GM19351 (cell line): ENCODE data around the gene KIF9.
"Not testable (repeated sequence)": the region's sequence is repeated elsewhere in the genome, so short reads cannot be mapped to it uniquely, and the experiment has no call there.

Experiments
- ATAC-seq: cut with Tn5 transposase; IDR thresholded peaks from one replicate; pipeline ENCODE4 v1.9.1; 2021; ENCODE audit warnings: mild to moderate bottlenecking, moderate library complexity; ENCODE audit not compliant: unreplicated experiment

The KIF9 gene

DNA sequence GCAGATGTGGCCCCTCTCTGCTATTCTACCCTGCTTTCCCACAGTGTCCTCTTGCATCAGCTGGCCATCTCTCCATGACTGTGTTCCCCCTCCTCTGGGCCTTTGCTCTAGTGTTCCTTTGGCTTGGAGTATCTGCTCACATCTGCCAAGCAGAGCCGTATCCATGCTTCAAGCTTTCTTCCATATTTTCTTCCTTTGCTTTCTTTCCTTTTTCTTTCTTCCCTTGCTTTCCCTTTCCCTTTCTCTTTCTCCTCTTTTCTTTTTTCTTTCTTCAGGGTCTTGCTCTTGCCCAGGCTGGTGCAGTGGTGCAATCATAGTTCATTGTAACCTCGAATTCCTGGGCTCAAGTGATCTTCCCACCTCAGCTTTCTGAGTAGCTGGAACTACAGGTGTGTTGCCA is 12.7 kb upstream of the KIF9 start:
- ATAC-seq, result no peak

DNA sequence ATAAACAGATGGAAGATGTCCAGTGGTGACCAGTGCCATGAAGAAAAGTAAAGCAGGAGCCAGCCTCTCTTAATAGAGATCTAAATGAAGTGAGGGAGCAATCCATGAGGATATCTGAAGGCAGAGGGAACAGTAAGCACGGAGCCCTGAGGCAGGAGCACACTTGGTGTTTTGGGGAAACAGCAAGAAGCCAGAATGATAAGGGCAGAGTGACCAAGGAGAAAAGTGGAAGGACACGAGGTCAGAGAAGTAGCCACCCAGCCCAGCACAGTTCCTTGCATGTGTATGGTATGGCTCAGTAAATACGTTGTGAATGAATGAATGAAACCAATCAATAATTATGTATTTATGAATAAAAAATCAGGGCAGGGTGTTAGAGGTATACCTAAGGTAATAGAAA is 11.8 kb upstream of the KIF9 start:
- no peak for ATAC-seq

DNA sequence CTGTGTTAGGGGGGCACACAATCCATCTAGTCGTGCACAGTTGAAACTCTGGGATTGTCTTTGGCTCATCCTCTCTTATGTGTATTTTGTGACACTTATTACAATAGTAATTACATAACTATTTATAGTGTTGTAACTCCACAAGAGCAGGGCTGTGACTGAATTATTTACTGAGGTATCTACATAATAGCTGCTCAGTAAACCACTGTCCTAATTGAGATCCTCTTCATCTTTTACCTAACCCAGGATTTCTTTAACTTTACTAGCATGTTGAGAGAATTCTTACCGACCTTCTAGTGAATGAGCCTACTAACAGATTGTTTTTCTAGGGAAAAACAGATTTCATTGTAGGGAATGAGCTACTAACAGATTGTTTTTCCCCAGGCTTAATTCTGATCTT is 11.2 kb upstream of the KIF9 start:
- no peak for ATAC-seq

DNA sequence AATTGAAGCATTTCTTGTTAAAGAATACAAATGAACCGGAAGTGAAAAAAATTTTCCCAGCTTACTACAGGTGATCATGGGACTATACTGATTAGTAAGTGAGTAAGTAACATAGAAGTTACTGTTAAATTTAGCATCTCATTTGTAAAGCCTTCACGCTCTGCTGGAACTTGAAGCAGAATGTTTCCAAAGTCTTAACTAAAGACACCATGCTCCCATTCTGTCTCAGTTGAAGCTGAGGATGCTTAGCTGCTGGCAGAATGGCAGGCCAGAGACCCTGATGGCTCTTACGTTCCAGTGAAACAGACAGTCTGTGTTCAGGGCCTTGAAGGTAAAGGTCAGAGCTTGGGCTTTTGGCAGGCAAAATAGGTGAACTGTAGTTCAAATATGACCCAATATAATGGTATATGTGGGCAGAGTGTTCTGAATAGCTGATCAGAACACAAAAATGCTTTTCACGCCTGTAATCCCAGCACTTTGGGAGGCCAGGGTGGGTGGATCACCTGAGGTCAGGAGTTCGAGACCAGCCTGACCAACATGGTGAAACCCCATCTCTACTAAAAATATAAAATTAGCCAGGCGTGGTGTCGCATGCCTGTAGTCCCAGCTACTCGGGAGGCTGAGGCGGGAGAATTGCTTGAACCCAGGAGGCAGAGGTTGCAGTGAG is 9.3 kb upstream of the KIF9 start:
- not testable (repeated sequence) for ATAC-seq

DNA sequence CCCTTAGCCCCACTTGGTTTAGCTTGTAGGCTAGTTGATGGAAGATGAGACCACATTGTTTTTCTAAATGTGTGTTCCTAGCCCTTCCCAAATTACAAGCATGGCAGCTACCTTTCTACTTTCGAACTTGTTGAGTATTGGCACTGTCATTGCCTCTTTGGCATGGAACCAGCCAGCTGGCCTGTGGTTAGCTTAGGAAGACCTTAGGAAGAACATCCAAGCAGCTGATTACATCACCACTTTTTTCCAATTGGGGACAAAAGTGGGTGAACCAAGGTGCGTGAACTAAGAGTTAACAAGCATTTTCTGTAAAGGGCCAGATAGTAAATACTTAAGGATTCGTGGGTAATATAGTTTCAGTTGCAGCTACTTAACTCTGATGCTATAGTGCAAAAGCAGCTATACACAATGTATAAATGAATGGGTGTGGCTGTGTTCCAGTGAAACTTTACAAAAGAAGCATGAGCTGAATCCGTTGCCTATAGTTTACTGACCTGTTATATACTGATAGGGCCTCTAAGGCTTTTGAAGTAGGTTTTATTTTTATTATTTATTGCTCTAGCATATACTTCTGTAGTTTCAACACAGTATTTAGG is 8.7 kb upstream of the KIF9 start:
- ATAC-seq, result no peak

DNA sequence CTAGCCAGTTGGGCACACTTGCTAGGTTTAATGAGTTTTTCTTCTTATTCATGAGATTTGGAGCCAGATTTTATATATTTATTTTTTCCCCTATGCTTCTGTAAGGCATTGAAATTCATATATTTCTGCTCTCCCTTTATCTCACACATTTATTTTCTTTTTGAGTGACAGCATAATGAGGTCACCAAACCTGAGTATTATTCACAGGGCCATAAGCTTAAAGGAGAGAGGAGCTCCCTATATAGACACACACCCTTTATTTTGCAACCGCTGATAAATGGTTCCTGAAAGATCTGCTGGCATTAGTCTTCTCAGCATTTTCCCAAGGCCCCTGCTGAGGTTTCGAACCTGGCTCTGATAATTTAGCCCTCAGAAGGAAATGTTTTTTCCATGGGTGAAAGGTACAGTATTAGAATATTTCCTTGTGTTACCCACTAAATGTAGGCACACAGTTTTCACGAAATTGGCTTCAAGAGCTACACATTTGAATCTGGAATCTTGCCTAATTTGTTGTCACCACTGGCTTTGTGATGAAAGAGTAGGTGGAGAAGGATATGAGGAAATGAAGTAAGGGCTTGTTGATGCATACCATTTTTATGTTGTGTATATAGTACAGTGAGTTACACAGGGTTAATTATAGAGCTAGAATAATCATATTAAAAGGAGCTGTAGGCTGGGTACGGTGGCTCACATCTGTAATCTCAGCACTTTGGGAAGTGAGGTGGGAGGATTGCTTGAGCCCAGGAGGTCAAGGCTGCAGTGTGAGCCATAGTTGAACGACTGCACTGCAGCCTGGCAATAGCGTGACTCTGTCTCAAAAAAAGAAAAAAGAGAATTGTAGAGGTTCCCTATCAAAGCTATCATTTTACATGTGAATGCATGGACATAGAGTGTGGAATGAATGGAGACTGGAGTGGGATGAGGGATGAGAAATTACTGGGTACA is 6.6 kb upstream of the KIF9 start:
- no peak for ATAC-seq

DNA sequence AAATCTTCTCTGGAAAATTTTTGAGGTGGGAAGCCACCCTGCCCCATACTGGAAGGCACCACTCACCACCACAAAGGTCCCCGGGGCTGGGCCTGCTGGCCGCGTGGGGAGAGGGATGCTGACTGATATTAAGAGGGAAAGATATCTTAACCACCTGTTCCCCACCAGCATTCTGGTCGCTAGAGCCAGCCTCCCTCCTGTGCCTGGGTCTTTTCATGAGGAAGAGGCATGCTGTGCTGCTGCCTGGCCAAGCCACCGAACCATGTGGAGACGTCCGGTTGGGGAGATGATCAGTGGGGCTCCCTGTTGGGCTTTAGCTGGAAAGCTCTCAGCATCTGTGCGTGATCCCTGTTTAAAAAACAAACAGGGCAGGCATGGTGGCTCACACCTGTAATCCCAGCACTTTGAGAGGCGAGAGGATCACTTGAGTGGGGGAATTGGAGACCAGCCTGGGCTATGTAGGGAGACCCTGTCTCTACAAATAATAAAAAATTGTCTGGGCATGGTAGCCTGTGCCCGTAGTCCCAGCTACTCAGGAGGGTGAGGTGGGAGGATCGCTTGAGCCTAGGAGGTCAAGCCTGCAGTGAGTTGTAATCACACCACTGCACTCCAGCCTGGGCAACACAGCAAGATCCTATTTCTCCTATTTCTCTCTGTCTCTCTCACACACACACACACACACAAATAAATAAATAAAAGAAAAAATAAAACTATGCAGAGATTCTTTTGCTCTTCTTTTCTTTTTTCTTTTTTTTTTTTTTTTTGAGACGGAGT is 1.2 kb upstream of the KIF9 start:
- no peak for ATAC-seq

DNA sequence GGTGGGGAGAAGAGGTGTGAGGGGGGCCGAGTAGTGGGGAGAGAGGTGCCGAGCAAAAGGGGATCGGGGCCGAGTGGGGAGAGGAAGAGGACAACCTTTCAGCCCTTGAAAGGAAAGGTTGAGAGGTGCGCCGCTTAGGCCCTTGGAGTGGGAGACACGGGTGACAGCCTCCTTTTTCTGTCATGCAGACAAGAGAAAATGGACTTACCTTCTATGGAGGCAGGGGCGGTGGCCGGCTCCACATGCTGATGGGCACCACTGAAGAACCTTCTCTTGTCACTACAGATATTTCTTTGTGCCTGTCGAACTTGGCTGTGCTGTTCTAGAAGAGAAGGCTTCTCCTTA is 566 bp upstream of the KIF9 start:
- no peak for ATAC-seq

DNA sequence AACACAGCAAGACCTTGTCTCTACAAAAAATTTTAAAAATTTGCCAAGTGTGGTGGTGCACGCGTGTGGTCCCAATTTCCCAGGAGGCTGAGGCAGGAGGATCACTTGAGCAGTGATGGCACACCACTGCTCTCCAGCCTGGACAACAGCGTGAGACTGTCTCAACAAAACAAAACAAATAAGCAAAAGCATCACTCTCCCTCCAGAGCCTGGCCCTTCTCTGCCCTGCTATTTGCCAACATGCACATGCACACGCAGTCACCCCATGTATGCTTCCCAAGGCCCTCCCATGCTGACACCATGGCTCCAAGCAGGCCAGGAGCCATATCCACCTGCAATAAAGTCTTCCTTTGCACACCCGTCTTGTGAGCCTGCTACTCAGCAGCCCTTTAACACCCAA is 2.1 kb downstream of the KIF9 start:
- ATAC-seq, result no peak

DNA sequence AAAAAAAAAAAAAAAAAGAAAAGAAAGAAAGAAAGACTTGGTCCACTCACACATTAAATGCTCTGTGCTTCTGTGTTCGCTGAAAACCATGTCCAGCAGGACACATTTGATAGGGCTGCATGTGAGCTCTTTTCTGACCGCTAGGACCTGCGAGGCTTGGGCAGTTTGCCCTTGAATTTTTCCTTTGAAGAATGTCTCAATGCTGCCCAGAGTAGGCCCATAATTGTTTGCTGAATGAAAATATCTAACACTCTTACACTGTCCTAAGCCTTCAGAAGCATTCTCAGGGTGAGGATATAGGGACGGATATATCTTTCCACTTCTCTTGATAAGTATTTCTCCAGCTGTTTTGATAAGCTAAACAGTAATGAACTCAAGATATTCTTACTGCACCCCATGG is 6.0 kb downstream of the KIF9 start:
- ATAC-seq, result no peak

DNA sequence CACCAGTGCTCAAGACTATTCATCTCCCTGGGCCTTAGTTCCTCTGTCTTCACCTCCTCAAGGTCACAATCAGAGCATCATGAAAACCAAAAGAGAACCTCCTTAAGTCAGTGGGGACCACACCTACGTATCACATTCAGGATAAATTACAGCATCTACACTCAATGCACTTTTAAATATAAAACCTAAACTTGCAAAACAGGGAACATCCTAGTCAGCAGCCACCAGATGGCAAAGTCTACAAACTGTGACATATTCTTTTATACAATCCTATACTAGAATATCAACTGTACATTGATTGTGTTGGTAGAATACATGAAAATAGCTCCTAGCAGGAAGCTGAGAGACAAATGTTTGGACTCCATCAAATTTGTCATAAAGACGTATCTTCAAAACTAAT is 7.9 kb downstream of the KIF9 start:
- no peak for ATAC-seq

DNA sequence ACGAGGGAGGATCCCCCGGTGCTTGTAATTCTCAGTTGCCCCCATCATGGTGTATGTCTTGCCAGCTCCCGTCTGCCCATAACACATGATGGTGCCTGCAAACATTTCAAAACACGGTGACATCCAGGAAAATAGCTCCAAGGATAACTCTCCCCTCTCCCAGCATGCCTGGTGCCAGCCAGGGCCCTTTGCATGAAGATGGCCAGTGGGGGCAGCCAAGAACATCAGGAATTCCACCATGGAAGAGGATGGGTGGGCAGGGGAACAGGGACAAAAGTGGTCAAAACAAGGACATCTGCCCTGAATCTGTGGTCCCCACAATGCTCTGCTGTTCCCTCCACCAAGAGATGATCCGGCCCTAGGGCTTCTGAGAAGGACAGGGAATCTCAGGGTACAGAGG is 9.0 kb downstream of the KIF9 start:
- ATAC-seq, result no peak

DNA sequence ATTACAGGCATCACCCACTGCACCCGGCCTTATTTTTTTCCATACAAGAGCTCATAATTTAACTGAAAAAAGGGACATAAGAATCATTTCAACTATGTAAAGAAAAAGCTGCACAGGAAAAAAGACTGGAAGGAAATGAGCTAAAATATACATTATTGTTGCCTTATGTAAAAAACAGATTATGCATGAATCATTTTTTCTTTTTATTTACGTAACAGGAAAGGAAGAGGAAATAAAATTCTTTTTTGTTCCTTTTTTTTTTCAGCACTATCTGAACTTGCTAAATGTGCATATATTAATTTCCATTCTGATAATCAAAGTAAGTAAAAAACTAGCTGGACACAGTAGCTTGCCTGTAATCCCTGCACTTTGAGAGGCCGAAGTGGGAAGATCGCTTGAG is 12.1 kb downstream of the KIF9 start:
- no peak for ATAC-seq

DNA sequence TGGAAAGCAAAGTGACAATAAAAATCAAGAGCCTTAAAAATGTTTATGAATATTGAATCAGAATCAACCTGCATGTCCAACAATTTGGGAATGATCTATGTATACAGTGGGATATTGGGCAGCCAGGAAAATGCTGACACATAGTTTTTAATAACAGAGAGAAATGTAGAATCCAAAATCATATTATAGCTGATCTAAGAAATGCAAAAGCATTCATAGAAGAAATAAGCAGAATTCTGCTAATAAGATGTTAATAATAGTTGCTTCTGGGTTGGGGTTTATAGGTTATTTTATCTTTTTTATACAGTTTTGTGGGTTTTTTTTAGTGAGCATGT is 15.1 kb downstream of the KIF9 start:
- no peak for ATAC-seq

DNA sequence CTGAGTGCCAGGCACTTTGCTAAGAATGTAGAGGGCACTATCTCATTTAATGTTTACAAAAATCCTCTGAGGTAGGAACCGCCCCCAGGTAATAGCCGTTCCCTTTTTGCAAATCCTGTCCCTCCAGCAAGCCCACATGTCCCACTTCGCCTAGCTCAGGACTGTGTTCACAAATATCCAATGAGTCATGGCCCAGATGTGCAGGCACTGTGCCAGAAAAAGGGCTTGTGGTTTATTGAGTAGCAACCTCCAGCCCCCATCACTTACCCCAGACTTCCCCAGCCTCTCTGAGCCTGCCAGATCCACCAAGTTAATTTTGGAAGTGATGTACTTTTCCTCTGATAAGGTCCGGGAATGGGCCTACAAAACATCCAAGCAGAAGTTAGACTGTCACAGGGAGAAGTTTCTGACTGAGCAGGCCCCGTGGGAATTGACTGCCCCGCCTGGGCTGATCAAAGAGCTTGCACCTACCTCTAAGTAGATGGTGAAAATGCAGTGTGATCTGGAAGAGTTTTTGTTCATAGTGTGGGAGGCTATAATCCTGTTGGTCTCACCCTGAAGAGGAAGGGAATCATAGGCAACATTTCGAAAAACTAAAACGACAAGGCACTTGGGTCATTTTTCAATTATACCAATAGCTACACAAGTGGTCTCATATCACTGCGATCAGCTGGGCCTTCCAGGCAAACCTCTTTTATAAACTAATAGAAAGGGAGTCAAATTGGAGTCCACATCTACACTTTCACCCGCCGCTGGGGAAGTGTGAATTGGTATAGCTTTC is 15.7 kb downstream of the KIF9 start:
- ATAC-seq, result peak; percentile 57

DNA sequence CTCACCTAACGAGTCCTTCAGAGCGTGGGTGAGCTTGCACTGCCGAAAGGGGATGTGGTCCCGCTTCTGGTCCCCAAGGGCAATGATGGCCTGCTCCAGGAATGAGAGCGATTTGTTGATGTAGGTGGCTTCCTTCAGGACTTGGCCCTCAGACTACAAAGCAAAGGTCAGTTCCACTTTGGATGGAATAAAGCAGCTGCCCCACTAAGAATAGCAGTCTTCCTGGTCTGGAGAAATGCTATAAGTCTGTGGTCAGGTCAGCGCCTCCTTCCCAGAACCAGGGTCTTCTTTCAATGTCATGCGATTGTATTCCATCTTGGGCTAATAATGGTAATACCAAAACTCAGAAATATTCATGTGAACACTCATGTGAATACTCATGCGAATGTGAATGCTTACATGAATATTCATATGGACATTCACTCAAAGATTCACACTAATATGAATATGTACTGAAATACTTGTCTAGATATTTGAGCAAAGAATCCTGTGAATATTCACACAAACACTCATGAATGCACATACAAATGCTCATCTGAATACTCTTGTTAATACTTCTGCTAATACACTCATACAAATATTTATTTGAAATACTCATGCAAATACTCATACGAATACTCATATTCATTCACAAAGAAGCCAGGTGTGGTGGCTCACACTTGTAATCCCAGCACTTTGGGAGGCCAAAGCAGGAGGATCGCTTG is 16.7 kb downstream of the KIF9 start:
- ATAC-seq, result no peak

DNA sequence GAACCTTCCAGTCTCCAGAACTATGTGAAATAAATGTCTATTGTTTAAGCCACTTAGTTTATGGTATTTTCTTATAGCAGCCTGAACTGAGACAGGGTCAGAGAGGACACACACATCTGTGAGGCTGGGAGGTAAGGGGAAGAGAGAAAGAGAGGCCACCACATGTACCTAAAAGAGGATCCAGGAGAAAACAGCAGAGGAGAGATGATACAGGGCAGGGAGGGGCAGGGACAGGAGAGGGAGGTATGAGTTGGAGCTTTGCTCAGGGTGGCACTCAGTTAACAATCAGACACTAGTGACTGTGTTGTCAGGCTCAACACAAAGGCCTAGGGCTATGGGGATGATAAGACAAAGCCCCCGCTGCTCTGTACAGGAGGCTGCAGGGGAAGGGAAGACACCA is 17.6 kb downstream of the KIF9 start:
- ATAC-seq, result no peak

DNA sequence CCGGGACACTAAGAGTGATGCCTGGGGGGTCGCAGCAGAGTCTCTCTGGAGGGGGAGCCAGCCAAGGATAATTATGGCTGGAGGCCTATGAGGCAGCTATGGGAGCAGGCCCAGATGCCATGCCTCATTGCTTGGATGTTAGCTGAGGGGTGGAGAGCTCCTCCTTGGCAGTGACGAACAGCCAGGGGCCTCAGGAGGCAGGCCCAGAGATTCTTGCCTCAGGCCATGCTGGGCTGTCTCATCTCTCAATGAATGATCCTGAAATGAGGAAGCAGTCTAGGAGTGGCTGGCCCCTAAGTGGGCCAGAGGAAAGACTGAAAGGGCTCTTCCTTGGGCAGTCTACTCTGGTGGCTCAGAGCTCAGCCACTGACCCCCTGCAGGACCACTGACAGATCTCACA is 21.3 kb downstream of the KIF9 start:
- ATAC-seq, result no peak

DNA sequence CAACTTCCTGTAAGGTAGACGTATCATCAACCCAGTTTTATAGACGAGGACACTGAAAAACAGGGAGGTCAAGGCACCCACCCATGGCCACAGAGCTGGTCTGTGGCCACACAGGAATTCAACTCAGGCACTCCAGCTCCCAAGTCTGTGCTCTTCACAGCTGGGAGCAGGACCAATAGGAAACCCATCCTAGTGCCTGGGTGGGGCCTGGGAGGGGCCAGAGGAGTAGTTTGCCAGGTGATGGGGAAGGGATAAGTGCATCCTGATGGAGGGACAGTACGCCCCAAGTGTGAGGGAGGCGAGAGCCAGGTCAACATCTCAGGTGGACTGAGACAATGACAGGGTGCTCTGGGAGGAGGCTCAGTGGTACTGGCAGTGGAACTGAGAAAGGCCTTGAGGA is 22.0 kb downstream of the KIF9 start:
- no peak for ATAC-seq

DNA sequence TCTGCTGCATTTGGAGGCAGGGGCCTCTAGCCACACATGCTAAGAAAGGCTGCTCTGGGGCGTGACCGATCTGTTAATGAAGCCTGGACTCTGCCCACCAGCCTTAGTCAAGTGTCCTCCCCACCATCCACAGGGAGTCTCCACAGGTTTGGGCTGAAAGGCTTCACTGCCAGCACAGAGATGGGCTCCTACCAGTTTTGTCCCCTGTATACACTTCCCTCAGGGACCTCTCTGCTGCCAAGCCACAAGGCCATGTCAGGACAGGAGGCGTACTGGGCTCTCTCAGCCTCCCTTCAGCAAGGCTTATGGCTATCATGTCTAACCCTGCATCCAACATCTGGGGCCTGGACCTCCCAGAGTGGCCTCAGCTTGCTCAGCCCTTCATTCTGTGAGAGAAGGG is 23.5 kb downstream of the KIF9 start:
- no peak for ATAC-seq
